GM04503 (cell line): ENCODE measurements around the gene SERPINH1.
A peak's percentile ranks its signal among the peaks of the same experiment; 100 is the strongest.

Experiments used
- DNase-seq: peaks from one replicate; pipeline ENCODE4 v3.0.0-alpha.2; 2012; ENCODE audit warnings: low read depth

Gene SERPINH1

GRCh38 chr11:75555079-75555811 is 6.8 kb upstream of the SERPINH1 start:
- no peak for DNase-seq

DNA sequence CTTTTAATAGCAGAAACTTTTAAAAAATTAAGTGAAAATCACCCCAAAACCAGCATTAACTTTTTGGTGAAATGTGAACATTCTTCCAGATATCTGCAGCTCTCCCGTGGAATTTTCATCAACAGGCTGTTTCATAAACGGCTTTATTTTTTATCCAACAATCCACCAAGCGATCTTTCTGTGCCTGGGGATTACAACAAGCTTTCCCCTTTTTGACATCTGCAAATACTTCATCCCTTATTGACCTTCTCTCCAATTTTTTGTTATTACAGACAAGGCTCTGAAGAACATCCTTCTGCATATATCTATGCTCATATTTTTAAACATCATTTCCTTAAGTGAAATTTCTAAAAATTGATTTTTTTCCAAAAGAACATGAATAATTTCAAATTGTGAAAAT is 5.8 kb upstream of the SERPINH1 start:
- DNase-seq, result no peak

- peak; percentile 85 for DNase-seq
Observed at GRCh38 chr11:75557666-75558494, 4.2 kb upstream of the SERPINH1 start.

DNA sequence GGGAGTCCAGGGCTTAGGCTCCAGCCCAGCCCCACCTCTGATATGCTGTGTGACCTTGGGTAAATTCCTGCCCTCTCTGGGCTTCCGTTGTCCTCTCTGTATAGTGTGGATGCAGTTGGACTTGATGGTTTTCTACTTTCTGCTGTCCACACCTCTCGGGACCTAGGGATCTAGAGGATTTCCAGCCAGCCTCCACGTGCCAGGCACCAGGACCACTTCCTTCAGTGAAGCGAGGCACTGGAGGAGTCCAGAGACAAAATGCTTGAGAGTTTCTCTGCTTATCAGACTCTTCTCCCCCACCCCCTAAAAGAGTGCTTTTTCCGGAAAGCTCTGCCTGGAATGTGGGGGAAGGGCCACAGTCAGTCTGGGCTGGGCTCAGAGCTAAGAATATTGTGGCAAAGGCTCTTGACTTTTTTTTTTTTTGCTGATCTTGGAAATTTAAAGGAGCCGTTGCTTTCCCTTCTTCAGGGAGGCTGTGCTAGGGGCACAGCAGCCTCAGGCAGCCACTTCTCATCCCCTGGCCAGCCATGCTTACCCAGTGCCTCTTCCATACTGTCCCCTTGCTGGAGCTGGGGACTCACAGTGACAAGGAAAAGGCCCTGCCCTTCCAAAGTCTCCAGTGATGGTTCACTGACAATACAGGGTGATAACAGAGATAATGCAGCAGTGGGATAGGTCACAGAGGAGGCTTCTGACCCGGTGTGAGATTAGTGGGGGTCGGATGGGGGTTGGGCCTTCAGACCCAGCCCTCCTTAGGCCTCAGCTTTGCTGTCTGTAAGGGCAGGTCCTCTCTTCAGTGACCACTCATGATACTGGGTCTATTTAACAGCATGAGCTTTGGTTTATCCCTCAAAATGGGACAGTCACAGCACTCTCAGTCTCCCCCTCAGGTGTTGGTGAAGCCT is 2.9 kb upstream of the SERPINH1 start:
- DNase-seq, result no peak

GRCh38 chr11:75560644-75561043 is 1.4 kb upstream of the SERPINH1 start:
- DNase-seq, result no peak

DNA sequence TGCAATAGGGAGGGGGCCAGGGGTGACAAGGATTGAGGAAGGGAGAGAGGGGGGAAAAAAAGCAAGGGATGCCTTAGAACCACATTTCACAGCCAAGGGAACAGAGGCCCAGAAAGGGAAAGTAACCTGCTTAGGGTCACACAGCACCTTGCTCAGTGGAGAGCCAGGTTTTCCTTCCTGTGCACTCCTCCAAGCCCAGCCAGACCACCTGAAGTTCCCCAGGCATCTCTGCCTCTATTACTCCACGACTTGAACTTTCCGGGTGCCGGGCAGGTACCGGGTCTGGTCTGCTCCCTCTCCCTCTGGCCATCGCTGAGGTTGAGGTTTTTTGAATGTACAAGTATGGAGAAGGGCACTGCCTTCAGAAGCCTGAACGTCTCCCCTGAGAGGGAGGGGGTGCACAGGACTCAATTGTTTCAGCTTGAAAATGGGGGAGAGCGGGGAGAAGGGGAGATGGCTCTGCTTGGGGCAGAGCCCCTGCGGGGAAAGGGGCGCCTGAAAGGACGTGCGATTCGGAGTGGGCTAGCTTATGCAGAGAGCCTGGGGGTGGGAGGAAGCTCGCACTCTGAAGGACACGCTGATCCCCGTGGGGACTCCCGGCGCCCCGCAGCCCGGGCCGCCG is 516 bp upstream of the SERPINH1 start:
- DNase-seq, result no peak

- no peak for DNase-seq
Observed at GRCh38 chr11:75562836-75563484, 907 bp downstream of the SERPINH1 start.

GRCh38 chr11:75563501-75563977 is 1.5 kb downstream of the SERPINH1 start:
- no peak for DNase-seq

- no peak for DNase-seq
Observed at GRCh38 chr11:75563978-75564552, 2.0 kb downstream of the SERPINH1 start.

GRCh38 chr11:75565221-75565814 is 3.3 kb downstream of the SERPINH1 start:
- peak; percentile 71 for DNase-seq

GRCh38 chr11:75565916-75566762 is 4.1 kb downstream of the SERPINH1 start:
- DNase-seq, result no peak

- DNase-seq, result no peak
Observed at GRCh38 chr11:75566763-75567279, 4.8 kb downstream of the SERPINH1 start.

DNA sequence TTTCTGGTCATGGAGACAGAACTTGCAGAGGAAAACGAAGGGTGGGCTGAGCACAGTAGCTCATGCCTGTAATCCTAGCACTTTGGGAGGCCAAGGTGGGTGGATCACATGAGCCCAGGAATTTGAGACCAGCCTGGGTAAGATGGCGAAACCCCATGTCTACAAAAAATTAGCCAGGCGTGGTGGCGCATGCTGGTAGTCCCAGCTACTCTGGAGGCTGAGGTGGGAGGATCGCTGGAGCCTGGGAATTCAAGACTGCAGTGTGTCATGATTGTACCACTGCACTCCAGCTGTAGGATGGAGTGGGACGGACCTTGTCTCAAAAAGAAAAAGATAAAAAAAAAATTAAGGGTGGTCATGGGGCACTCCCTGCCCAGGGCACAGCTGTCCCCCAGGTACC is 5.9 kb downstream of the SERPINH1 start:
- no peak for DNase-seq

GRCh38 chr11:75568616-75569219 is 6.7 kb downstream of the SERPINH1 start:
- no peak for DNase-seq

DNA sequence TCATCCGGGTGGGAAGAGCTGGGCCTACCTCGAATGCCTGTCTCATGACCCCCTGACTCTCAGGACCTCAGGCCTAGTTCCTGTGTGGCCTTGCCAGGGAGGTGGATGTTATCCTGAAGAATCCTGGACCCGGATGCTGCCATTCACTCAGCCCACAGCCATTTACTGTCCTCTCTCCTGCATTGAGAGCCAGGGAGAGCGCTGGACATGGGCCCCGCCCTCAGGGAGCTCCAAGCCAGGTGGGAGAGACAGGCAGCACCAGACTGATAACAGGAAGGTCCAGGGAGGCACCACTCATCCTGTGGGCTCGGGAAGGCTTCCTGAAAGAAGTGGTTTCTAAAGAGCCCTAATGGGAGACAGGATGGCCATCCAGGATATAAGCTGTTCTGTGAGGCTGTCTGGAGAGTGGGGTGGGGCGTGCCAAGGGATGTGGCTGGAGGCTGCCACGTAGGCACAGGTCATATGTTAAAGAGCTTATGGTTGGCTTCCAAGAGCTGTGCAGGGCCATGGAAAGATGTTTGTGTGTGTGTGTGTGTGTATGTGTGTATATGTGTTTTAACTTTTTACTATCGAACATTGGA is 8.6 kb downstream of the SERPINH1 start:
- no peak for DNase-seq

GRCh38 chr11:75571625-75572024 is 9.6 kb downstream of the SERPINH1 start:
- DNase-seq, result no peak

DNA sequence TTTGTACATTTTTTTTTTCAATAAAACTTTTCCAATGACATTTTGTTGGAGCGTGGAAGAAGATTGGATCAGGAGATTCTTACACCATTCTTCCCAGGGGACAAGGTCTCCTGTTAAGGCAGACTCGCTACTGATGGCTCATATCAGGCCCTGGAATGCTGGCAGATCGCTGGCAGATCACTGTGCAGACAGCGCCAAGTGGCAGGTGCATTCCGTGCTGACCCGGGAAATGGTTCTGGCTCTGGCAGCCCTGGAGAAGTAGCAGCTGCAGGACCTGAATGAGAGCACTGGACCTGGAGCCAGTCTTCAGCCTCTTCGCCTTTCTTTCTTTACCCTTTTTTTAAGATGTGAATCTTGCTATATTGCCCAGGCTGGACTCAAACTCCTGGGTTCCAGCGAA is 10.7 kb downstream of the SERPINH1 start:
- DNase-seq, result no peak
